Neural cell (in vitro differentiated cells): ENCODE results near the gene SEC14L3.
"Not testable (repeated sequence)": the region's sequence is repeated elsewhere in the genome, so short reads cannot be mapped to it uniquely, and the experiment has no call there.

ENCODE experiments used
- CTCF ChIP-seq: fragments of 450-650 bp; IDR thresholded peaks from 2 replicates; pipeline ENCODE4 v1.5.1; 2014; ENCODE audit warnings: antibody characterized with exemption, mild to moderate bottlenecking, moderate library complexity; ENCODE audit not compliant: poor library complexity, severe bottlenecking
- EZH2 ChIP-seq: fragments of 200-600, 300-800 bp; shearing (Covaris generic), sonication (generic); IDR thresholded peaks from 2 replicates; pipeline ENCODE4 v1.6.1; 2014; ENCODE audit warnings: antibody characterized with exemption, low read length, borderline replicate concordance, mild to moderate bottlenecking; ENCODE audit not compliant: insufficient read depth, poor library complexity, severe bottlenecking
- POLR2AphosphoS5 ChIP-seq: IDR thresholded peaks from 2 replicates; pipeline ENCODE4 v1.6.1; 2012
- SMC3 ChIP-seq: fragments of 450-650 bp; conservative IDR thresholded peaks from 2 replicates; pipeline ENCODE4 v1.6.1; 2014; ENCODE audit warnings: antibody characterized with exemption, mild to moderate bottlenecking, moderate library complexity; ENCODE audit not compliant: poor library complexity
- TAF1 ChIP-seq: IDR thresholded peaks from 2 replicates; pipeline ENCODE4 v1.6.1; 2012; ENCODE audit warnings: low read depth
- TF ChIP-seq, protein P1 (sequence below): IDR thresholded peaks from 2 replicates; pipeline ENCODE4 v1.6.1; 2012; ENCODE audit warnings: borderline replicate concordance

- TF ChIP-seq CTCF, EZH2, POLR2AphosphoS5, SMC3, TAF1: not testable (repeated sequence)
- TF ChIP-seq, protein P1, sequence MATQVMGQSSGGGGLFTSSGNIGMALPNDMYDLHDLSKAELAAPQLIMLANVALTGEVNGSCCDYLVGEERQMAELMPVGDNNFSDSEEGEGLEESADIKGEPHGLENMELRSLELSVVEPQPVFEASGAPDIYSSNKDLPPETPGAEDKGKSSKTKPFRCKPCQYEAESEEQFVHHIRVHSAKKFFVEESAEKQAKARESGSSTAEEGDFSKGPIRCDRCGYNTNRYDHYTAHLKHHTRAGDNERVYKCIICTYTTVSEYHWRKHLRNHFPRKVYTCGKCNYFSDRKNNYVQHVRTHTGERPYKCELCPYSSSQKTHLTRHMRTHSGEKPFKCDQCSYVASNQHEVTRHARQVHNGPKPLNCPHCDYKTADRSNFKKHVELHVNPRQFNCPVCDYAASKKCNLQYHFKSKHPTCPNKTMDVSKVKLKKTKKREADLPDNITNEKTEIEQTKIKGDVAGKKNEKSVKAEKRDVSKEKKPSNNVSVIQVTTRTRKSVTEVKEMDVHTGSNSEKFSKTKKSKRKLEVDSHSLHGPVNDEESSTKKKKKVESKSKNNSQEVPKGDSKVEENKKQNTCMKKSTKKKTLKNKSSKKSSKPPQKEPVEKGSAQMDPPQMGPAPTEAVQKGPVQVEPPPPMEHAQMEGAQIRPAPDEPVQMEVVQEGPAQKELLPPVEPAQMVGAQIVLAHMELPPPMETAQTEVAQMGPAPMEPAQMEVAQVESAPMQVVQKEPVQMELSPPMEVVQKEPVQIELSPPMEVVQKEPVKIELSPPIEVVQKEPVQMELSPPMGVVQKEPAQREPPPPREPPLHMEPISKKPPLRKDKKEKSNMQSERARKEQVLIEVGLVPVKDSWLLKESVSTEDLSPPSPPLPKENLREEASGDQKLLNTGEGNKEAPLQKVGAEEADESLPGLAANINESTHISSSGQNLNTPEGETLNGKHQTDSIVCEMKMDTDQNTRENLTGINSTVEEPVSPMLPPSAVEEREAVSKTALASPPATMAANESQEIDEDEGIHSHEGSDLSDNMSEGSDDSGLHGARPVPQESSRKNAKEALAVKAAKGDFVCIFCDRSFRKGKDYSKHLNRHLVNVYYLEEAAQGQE = not testable (repeated sequence)
These were observed 20.3 kb downstream of the SEC14L3 start for GRCh38 chr22:30451488-30451887.
